DMS153 (cell line): ENCODE measurements around the gene POU2AF3.

Source experiments
- DNase-seq: peaks from one replicate; lab custom pipeline; 2025; lab: John Stamatoyannopoulos, UW

POU2AF3 gene

GRCh38 chr11:111353776-111354600, 55.6 kb downstream of the POU2AF3 start:
- DNase-seq = no peak

- DNase-seq = no peak
These were observed 56.2 kb downstream of the POU2AF3 start for GRCh38 chr11:111354601-111354891.

- no peak for DNase-seq
These were observed 56.8 kb downstream of the POU2AF3 start for GRCh38 chr11:111355101-111355500.

GRCh38 chr11:111355956-111356659, 57.8 kb downstream of the POU2AF3 start:
- DNase-seq = peak; percentile 57

- DNase-seq = no peak
These were observed 58.3 kb downstream of the POU2AF3 start for GRCh38 chr11:111356660-111357048.

GRCh38 chr11:111357150-111358037, 59.0 kb downstream of the POU2AF3 start:
- no peak for DNase-seq
